ENCODE results near the gene CD200R1.

The CD200R1 gene

GRCh38 chr3:112908252-112908651, 66.7 kb downstream of the CD200R1 start:
- TF ChIP-seq SIN3A (IDR thresholded peaks at IDR 0.05; ENCODE audit: borderline replicate concordance, insufficient read depth, low read length) = no peak
- TF ChIP-seq FOXP2 (optimal IDR thresholded peaks at IDR 0.05; ENCODE audit: borderline replicate concordance, extremely low read depth, extremely low read length, insufficient read depth) = no peak
- TF ChIP-seq POLR2AphosphoS5 (IDR thresholded peaks at IDR 0.05; ENCODE audit: low read depth, low read length) = no peak
- no peak for TF ChIP-seq TAF1 (IDR thresholded peaks at IDR 0.05; ENCODE audit: borderline replicate concordance, insufficient read depth, low read length)
- TF ChIP-seq REST (IDR thresholded peaks at IDR 0.05; ENCODE audit: insufficient read depth in 1 of 2, low read depth in 2 of 2, low read length in 2 of 2) = no peak

- TF ChIP-seq FOXP2 (optimal IDR thresholded peaks at IDR 0.05; ENCODE audit: borderline replicate concordance, extremely low read depth, extremely low read length, insufficient read depth) = no peak
- TF ChIP-seq SIN3A (IDR thresholded peaks at IDR 0.05; ENCODE audit: borderline replicate concordance, insufficient read depth, low read length) = no peak
- TF ChIP-seq REST (IDR thresholded peaks at IDR 0.05; ENCODE audit: insufficient read depth in 1 of 2, low read depth in 2 of 2, low read length in 2 of 2) = no peak
- TF ChIP-seq POLR2AphosphoS5 (IDR thresholded peaks at IDR 0.05; ENCODE audit: low read depth, low read length) = no peak
- no peak for TF ChIP-seq TAF1 (IDR thresholded peaks at IDR 0.05; ENCODE audit: borderline replicate concordance, insufficient read depth, low read length)
Measured at GRCh38 chr3:112904786-112905185, 70.1 kb downstream of the CD200R1 start.

GRCh38 chr3:112900113-112900512, 74.8 kb downstream of the CD200R1 start:
- TF ChIP-seq FOXP2 (optimal IDR thresholded peaks at IDR 0.05; ENCODE audit: borderline replicate concordance, extremely low read depth, extremely low read length, insufficient read depth) (no peak), REST (IDR thresholded peaks at IDR 0.05; ENCODE audit: insufficient read depth in 1 of 2, low read depth in 2 of 2, low read length in 2 of 2) (no peak), SIN3A (IDR thresholded peaks at IDR 0.05; ENCODE audit: borderline replicate concordance, insufficient read depth, low read length) (no peak), POLR2AphosphoS5 (IDR thresholded peaks at IDR 0.05; ENCODE audit: low read depth, low read length) (no peak), TAF1 (IDR thresholded peaks at IDR 0.05; ENCODE audit: borderline replicate concordance, insufficient read depth, low read length) (no peak)

GRCh38 chr3:112897791-112898190, 77.1 kb downstream of the CD200R1 start:
- TF ChIP-seq TAF1 (IDR thresholded peaks at IDR 0.05; ENCODE audit: borderline replicate concordance, insufficient read depth, low read length) (no peak), FOXP2 (optimal IDR thresholded peaks at IDR 0.05; ENCODE audit: borderline replicate concordance, extremely low read depth, extremely low read length, insufficient read depth) (no peak), SIN3A (IDR thresholded peaks at IDR 0.05; ENCODE audit: borderline replicate concordance, insufficient read depth, low read length) (no peak), REST (IDR thresholded peaks at IDR 0.05; ENCODE audit: insufficient read depth in 1 of 2, low read depth in 2 of 2, low read length in 2 of 2) (no peak), POLR2AphosphoS5 (IDR thresholded peaks at IDR 0.05; ENCODE audit: low read depth, low read length) (no peak)

- TF ChIP-seq TAF1 (IDR thresholded peaks at IDR 0.05; ENCODE audit: borderline replicate concordance, insufficient read depth, low read length) (no peak), SIN3A (IDR thresholded peaks at IDR 0.05; ENCODE audit: borderline replicate concordance, insufficient read depth, low read length) (no peak), REST (IDR thresholded peaks at IDR 0.05; ENCODE audit: insufficient read depth in 1 of 2, low read depth in 2 of 2, low read length in 2 of 2) (no peak), POLR2AphosphoS5 (IDR thresholded peaks at IDR 0.05; ENCODE audit: low read depth, low read length) (no peak), FOXP2 (optimal IDR thresholded peaks at IDR 0.05; ENCODE audit: borderline replicate concordance, extremely low read depth, extremely low read length, insufficient read depth) (no peak)
Measured at GRCh38 chr3:112894258-112894657, 80.6 kb downstream of the CD200R1 start.

Data from PFSK-1 (cell line).